GM19099 (cell line): ENCODE results near the gene CELSR2.

Experiments used
- POLR2A ChIP-seq: IDR thresholded peaks from 3 replicates; pipeline ENCODE4 v1.6.1; 2011; ENCODE audit warnings: low read depth; ENCODE audit not compliant: insufficient read length; ENCODE audit errors: extremely low read depth

Gene CELSR2

GRCh38 chr1:109272831-109273547 lies 23.6 kb downstream of the CELSR2 start:
- TF ChIP-seq POLR2A = no peak

- TF ChIP-seq POLR2A = no peak
These were observed 24.4 kb downstream of the CELSR2 start for GRCh38 chr1:109273570-109274288.

GRCh38 chr1:109274533-109275476 lies 25.5 kb downstream of the CELSR2 start:
- TF ChIP-seq POLR2A = no peak

GRCh38 chr1:109275706-109276345 lies 26.5 kb downstream of the CELSR2 start:
- no peak for TF ChIP-seq POLR2A

- TF ChIP-seq POLR2A = peak; percentile 14
These were observed 28.3 kb downstream of the CELSR2 start for GRCh38 chr1:109277434-109278204.

- no peak for TF ChIP-seq POLR2A
These were observed 30.4 kb downstream of the CELSR2 start for GRCh38 chr1:109279615-109280278.

GRCh38 chr1:109280862-109281261 lies 31.5 kb downstream of the CELSR2 start:
- TF ChIP-seq POLR2A = no peak

GRCh38 chr1:109281680-109282496 lies 32.5 kb downstream of the CELSR2 start:
- no peak for TF ChIP-seq POLR2A

GRCh38 chr1:109282497-109282951 lies 33.2 kb downstream of the CELSR2 start:
- no peak for TF ChIP-seq POLR2A

- peak; percentile 81 for TF ChIP-seq POLR2A
These were observed 33.8 kb downstream of the CELSR2 start, which contains the start of gene PSRC1 for GRCh38 chr1:109282952-109283747. PSRC1 (minus strand) TSS chr1:109283145.

- TF ChIP-seq POLR2A = no peak
These were observed 34.6 kb downstream of the CELSR2 start for GRCh38 chr1:109283748-109284600.
